ENCODE measurements around the gene CNTNAP2. TPM values are rescaled to one million over a fixed set of nuclear protein-coding genes. Genes with fewer than 3 reads are reported as not detected.

Gene CNTNAP2
- total RNA-seq, 1 experiment from 2014 or later, result 64.5 TPM

GRCh38 chr7:147151661-147152060 is 1035.1 kb downstream of the CNTNAP2 start:
- Histone ChIP-seq H3K79me2 (ENCODE audit: insufficient read depth, low read length) (no peaks in the 10 kb centered on the region), H3K4ac (ENCODE audit: low read depth, low read length) (no peak overlapping the region), H3K23ac (ENCODE audit: insufficient read length, low read depth, low read length) (no peak overlapping the region), H3T11ph (ENCODE audit: low read length) (no peak overlapping the region), H2AK5ac (ENCODE audit: insufficient read length, low read length) (no peak overlapping the region), H3K23me2 (ENCODE audit: insufficient read length, low read depth, low read length, poor library complexity, severe bottlenecking) (no peaks in the 10 kb centered on the region), H3K9me3 (ENCODE audit: control insufficient read depth, low read depth, low read length) (no peaks in the 10 kb centered on the region), H3K18ac (ENCODE audit: insufficient read length, low read depth, low read length) (no peak overlapping the region), H2BK120ac (ENCODE audit: low read depth, low read length, poor library complexity, severe bottlenecking) (no peak overlapping the region), H4K91ac (ENCODE audit: insufficient read length, low read depth, low read length) (no peak overlapping the region), H3K56ac (ENCODE audit: insufficient read length, low read depth, low read length) (no peak overlapping the region), H4K5ac (ENCODE audit: insufficient read length, low read depth, low read length) (no peak overlapping the region), H2BK12ac (ENCODE audit: insufficient read length, low read depth, low read length) (no peak overlapping the region), H2BK15ac (ENCODE audit: low read depth, low read length) (no peak overlapping the region), H4K8ac (replicated peaks; ENCODE audit: insufficient read length, low read depth, low read length) (no peak overlapping the region), H3K14ac (ENCODE audit: insufficient read depth, low read length) (no peak overlapping the region), H3K27ac (ENCODE audit: insufficient read length, low read depth, low read length) (no peak overlapping the region), H3K27me3 (ENCODE audit: insufficient read depth, low read length) (no peaks in the 10 kb centered on the region), H2BK5ac (ENCODE audit: insufficient read length, low read length) (no peak overlapping the region), H2BK20ac (ENCODE audit: low read depth, low read length, poor library complexity, severe bottlenecking) (no peak overlapping the region), H3K4me1 (ENCODE audit: insufficient read depth, low read length) (no peaks in the 10 kb centered on the region), H2AFZ (ENCODE audit: low read length) (no peak overlapping the region), H3K9ac (ENCODE audit: extremely low read depth, insufficient read length, low read length) (no peak overlapping the region), H4K20me1 (ENCODE audit: control insufficient read depth, insufficient read depth, insufficient read length) (no peaks in the 10 kb centered on the region), H3K4me2 (ENCODE audit: insufficient read depth, insufficient read length, low read length) (no peak overlapping the region), H3K79me1 (ENCODE audit: insufficient read depth, low read depth, low read length, poor library complexity, severe bottlenecking) (no peaks in the 10 kb centered on the region)
- no peaks in the 10 kb centered on the region for H3K27me3 Mint-ChIP-seq (ENCODE audit: low read depth)
- peaks cover 0 to 4% (median 0%) of the 10 kb centered on the region in 3 experiments; a peak in 1 of 7 replicates for H3K36me3 Mint-ChIP-seq (ENCODE audit: insufficient read depth in 1 of 3, low read depth in 3 of 3)
- peaks cover 3 to 10% of the 10 kb centered on the region in 2 experiments for H3K4me1 Mint-ChIP-seq
- DNase-seq, result no peak
- TF ChIP-seq CTCF (conservative IDR thresholded peaks at IDR 0.05), result no peak
- H3K9me3 Mint-ChIP-seq, result peaks cover 2 to 7% of the 10 kb centered on the region in 2 experiments; a peak in 4 of 5 replicates
- no peak overlapping the region for H3K4me3 Mint-ChIP-seq
- H3K27ac Mint-ChIP-seq, result no peak overlapping the region
